ENCODE results near the gene ZFTA.

- no peak for TF ChIP-seq CTCF (IDR thresholded peaks at IDR 0.05)
- TF ChIP-seq POLR2A (IDR thresholded peaks at IDR 0.05; ENCODE audit: low read depth) = no peak
Observed at GRCh38 chr11:63793161-63793560, 24.6 kb upstream of the ZFTA start.

Data from esophagus muscularis mucosa (tissue), 3 donors.